IPS-NIHi11 (cell line): ENCODE measurements around the gene LRP1B.

Source experiments
- DNase-seq: peaks from one replicate; pipeline ENCODE4 v3.0.0; 2012; ENCODE audit warnings: mixed read lengths, low spot score

LRP1B gene

DNA sequence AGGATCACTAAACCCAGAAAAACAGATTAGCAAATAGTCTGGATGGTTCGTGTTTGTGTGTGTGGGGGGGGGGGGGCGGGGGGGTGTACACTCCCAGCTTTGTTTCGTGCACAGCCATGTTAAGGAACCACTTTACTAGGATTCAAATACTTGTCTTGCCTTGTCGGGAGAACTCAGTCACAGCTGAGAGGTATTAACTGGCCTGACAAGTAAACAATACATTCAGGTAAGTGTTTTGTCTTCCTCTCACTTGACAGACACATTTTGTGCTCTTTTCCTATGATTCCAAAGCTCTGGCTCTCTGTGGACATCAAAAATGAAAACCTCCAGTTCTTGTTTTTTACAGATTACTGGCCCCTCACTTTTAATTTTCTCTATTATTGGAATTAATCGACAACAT, 173.5 kb downstream of the LRP1B start:
- no peak for DNase-seq

DNA sequence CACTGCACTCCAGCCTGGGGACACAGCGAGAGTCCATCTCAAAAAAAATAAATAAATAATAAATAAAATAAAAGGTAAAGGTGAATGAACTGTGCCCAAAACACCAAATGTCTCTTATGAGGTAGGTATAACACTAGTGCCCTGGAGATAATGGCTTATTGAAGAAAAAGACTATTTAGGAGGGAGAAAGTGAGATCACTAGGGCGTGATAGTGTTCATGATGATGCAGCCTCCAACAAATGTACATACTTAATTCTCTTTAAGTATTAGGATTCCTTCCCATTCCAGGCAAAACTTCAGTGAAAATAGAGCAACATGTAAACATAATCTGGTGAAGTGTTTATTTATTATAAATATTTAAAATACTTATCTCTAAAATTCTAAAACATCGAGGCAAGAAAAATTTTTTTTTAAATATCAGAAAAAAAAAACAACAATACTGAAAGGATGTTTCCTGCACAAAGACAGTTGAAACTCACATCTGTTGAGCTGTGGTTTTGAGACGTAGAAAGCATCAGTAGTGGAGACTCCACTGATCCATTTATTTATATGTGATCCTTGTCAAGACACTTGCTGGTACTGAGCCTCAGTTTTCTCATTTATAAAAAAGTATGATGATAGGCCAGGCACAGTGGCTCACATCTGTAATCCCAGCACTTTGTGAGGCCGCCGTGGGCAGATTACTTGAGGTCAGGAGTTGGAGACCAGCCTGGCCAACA, 183.3 kb downstream of the LRP1B start:
- DNase-seq, result no peak

DNA sequence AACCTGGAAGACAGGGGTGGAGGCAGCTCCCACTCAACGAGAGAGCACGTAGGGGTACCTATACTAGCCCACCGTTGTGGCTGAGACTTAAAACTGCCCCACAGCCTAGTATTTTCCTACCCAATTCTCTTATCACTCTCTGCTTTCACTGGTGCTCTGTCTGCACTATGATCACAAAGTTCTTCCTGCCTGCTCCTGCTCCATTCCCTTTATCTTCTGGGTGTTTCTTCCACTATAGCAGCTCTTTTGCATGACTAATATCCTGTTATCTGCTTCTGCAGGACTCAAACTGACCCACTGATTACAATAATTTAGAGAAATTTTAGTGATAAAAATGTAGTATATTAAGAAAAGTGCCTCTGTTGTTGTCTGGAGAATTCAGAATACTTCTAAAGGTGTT, 184.8 kb downstream of the LRP1B start:
- DNase-seq, result no peak

DNA sequence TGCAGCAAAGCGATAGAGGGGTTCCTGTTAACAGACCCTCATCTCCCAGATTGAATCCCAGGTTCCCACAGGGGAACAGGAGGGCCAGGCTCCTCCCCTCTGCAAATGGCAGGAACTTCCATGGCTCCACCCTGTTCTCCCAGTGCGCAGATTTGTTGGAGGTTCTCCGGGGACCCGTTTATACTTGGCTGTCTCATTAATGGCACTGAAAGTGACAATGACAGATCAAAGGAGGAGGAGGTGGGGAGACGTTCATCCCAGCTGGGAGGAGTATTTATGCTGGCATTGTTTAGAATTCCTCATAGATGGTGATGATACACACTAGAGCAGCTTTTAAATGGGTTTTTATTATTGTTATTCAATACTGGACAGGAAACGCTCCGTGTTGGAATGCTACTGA, 186.9 kb downstream of the LRP1B start:
- no peak for DNase-seq

DNA sequence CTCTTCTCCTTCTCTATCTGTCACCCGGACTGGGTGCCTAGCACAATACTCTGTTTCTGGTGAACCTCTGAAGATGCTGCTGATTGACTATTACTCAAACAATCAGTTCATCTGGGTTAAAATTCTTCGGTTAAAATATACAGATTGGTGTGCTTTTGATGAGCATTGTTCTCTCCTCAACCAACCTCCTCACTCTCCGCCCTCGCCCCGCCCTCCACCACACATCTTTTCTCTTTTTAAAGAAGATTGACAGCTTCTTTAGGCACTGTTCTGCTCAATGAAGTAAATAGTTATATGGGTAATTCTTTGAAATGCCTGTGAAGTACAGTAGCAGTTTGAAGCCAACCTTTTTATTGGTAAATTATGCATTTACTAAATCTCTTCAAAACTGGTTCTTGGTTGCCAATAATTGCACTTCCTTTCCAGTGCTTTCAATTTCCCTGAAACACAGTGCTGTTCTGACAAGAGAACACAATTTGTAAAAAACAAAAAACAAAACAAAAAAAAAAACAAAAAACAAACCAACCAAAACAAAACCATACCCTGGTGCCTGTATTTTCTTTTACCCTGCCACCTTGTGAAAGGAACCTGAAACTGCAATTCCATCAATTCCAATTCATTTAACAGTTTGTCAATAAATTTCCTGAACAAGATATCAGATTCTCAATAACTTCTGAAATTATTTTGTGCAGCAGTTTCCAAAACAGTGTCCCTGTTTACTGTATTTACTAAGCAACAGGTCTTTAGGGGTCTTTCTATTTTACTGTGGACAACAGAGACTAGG, 188.6 kb downstream of the LRP1B start:
- DNase-seq, result no peak

DNA sequence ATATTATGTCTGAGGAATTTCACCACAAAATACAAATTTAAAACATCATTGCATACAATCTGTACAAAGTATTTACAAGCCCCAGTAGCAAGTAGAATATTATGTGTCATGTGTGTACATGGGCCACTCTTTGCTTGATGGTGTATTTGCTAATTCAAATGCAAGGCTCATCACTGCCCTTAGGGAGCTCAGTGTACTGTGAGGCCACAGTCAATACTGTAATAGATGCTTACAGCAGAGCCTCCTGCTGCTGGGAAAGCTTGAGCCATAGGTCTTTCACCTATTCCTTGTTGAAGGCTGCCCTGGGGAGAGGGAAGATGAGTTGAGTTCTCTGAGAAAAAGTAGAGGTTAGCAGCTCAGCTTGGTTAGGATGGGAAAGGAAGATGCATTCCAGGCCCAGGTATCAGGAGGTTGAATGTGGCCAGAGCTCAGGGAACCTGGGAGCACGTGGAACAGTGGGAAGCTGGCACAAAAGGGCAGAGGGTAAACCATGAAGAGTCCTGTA, 189.6 kb downstream of the LRP1B start:
- DNase-seq, result no peak

DNA sequence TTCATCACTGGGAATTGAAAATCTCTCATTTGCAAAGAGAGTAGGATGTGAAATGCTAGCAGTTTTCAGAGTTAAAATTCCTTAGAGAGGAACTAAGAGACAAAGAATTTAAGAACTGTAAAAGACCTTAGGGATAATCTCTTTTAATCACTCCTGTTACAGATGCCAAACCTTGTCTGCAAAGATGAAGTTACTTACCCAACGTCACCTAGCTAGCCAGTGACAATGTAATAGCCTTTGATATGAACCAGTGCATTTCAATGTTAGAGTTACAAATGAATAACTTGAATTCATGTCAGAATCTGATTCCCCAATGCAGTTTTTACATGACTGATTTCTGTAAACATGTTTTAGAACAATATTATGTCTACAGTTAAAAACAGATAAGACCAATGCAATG, 190.1 kb downstream of the LRP1B start:
- DNase-seq, result no peak

DNA sequence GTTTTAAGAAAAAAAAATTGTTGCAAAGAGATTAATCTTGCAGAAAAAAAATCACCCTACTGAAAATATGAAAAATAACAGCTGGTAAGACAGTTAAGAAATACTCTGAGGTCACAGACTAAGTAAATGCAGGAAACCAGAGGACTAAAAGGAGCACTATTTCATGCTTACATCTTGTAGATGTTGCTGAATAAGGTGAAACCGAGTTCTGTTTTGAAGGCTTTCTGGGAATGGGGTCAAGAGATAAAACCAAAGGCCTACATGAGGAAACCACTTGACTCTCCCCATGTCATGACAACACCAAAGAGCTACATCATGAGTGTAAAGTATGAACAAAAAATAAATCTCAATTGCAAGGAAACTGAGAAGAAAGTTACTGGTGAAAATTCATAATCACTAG, 197.6 kb downstream of the LRP1B start:
- DNase-seq, result no peak

DNA sequence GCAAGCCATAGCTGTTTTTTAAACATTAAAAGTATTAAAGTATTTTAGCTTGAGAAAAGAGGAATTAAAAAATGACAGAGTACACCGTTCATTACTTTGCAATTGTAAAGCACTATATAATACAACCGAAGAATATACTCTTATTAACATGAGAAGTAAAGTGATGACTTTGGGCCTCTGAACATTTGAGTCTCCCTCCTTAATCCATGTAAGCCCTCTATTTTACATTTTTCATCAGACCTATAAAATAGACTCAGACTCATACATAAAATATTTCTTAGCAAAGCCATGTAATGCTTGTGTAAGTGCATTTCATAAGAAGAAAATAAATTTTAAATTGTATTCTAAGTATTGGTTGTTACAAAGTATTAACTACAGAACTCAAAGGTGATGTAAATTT, 198.6 kb downstream of the LRP1B start:
- no peak for DNase-seq

DNA sequence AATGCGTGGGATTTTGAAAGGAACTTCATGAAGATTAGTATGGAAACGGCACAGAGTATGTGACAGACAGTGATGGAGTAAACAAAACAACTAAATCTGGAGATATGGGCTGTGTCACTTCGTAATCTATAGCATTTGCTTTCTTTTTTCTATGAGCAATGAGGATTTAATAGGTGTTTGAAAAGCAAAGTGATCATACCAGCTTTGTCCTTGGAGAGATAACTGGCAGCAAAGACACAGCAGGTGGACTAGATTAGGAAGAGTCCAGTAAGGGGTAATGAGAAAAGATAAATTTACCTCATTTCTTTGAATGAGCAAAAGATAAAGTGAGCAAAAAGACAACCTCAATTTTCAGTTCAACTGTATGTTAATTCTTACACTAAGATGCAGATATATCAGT, 199.0 kb downstream of the LRP1B start:
- no peak for DNase-seq

DNA sequence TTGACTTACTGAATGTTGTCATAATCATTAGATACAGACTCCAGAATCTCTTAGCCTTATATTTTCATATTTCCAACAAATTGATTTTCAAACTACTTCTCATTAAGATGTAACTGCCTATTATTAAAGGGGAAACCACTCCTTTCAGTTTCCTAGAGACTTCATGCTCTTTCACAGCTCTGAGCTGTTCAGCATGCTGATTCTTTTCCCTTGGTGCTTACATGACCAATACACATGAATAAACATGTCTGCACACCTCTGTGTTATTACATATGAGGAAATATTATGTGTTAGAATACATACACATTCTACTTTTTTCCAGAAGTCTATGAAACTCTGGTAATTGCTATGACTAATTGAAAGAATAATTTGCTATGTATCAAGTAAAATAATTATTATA, 200.0 kb downstream of the LRP1B start:
- DNase-seq, result no peak

DNA sequence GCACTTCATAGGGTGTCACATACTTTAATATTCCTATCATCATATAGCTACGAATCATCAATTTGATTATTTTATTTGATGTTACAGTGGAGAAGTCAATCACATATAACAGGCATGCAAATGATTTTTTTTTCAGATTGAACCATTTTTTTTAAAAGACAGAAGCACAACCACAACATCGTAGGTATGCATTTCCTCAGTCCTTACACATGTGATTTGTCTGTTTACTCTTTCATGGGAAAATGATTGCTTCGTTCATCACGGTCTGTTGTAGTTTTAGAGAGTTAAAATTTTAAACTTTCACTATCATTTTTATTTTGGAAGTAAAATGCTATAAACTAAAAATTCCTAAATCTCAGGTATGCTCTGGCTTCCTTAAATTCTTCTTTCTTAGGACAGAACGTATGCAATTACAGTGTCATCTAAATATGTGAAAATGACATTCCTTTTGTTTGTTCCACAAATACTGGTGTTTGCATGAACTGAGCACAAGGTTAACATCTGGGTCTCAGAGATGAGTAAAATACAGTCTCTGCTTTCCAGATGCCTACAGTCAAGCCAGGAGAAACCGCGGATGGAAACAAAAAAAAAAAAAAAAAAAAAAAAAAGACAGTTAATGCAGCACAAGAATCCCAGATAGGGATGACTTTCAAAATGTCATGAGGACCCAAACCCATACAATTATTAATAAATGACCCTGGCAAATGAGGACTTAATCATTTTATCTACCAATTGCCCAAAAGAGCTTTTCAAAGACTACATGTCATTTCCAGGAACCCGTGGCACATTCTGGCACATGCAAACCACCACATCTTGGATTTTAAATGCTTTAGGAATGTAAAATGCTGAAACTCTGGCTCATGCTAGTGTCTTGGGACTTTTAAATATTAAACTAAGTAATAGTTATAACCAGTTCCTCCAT, 201.2 kb downstream of the LRP1B start:
- no peak for DNase-seq

DNA sequence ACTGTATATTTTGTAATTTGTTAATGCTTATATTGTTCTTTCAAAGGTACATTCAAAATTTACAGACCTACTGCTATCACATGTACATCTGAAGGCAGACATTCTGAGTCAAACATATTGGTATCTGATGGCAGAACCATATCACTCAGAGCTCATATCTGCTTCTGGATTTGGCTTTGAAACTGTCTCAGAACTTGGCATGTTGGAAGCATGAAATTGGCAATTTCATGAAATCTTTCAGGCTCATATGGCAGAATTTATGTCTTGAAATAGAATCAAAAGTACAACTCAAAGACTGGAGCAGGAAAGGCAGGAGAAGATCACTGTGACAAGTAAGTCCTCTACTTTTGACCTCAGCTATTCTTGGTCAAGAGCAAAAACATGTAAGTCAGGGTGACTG, 202.3 kb downstream of the LRP1B start:
- DNase-seq, result no peak

DNA sequence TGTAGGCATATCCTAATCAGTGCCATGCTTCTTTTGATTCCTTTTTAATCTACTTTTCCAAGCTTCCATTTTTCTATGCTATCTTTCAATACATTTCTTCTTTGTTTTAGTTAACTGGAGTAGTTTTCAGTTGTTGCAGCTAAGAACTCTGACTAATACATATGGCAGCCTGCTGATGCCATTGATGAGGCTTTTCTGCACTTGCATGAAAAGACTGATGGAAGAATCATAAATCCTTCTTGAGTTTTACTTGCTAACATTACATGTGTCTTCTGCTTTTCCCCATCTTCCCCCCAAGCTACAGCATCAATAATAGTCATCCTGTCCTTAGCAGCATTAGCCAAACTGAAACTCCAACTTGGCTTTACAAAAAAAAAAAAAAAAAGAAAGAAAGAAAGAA, 203.3 kb downstream of the LRP1B start:
- no peak for DNase-seq

DNA sequence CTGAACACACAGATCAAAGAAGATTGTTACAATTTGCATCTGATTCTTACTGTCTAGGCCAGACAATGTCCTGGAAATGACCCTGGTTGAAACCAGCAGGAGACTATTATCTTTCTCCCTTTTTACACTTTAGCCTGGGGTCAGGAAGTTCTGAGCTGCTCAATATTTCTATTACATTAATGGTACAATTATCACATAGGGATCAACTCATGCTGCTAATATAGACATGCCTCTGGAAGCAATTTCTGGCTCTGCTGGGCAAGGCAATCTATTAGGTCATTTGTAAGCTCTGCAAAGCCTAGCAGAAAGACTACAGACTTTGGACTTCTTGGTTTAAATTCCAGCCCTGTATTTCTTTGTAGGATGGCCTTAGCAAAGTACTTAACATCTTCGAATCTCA, 205.3 kb downstream of the LRP1B start:
- no peak for DNase-seq

DNA sequence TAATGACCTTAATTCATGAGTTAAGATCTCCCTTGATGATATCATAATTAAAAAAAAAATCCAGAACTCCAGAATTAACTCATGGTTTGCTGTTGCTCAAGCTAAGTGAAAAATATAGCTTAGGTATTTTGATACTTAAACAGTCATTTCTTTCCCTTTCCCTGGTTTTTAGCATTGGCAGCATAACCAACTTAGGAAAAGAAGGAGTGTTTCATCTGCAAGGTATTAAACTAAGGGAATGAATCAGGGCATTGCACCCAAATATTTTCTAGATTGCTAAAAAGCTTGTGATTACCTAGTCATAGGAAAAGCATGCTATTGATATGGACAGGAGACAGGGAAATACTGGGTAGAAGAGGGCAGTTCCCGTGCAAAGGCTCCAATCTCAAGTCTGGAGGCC, 207.2 kb downstream of the LRP1B start:
- DNase-seq, result no peak

DNA sequence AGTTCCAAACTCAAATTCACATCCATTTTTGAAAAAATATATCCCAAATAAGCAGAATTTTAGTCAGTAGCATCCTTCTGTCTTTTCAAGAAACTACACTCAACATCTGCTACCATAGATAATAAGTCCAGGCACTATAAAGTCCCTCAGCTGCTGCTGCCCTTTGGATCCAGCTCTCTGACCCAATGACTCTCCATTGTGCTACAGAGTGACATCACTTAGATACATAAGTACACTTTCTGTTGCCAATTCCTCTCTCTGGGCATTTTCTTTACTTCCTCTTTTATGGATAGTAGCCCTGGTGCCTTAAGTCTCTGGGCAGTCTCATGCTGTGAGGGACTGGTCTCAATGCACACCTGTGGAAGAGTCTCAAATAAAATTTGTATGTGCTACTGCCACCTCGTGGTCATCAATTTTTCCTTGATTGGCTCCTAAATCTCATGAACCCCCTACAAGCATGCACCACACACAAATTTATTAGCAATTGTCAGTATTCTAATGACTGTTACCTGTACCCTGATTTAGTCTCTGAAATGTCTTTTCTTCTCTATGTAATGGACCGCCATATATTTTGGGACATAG, 219.2 kb downstream of the LRP1B start:
- DNase-seq, result peak; percentile 23

DNA sequence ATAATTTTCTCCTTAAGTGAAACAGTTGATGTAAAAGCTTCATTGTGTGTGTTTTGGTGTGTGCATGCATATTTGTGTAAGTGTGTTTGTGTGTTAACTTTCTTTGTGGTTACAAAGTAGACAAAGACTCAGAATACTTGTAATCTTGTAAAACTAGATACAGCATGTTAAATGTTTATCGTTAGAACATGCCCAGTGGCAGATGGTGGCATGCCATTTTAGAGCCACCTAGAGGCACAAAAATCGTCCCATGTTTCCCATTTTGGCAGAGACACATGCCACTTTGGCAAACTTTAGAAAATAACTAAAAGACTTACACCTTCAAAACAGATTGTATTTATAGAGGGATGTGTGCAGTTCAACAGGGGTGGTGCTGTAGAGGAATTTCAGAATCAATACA, 224.1 kb downstream of the LRP1B start:
- DNase-seq, result no peak

DNA sequence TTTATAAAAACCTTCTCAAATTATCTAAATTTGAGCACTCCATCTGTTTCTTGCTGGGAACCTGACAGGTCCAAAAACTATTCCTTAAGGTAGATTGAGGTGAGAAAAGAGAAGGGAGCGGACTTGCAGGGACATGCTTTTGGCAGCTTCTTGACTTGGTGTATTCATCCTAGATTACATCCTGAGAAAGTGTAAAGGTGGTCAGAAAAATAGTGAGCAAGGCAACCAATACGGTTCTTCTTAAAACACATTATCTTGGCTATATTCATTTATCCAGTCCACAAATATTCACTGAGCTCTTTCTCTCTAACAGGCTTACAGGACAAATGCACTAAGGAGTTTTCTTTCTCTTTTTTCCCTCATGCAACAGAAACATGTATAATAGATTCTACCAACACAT, 230.0 kb downstream of the LRP1B start:
- no peak for DNase-seq

DNA sequence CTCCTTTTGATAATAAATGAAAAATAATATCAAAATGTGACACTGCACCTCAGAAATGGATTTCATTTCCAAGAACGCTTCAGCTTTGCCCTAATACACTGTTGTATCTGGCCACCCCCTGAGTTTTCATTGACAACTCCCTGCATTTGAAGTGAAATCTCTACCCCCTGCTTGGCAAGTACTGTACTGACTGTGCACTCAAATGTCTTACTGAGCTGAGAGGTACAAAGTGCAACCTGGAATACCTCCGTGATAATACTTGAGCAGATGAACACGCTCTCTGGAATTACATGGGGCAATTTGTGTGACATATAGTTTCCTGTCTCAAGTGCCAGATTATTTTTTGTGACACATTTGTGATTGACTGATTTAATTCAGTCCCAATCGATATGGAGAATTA, 231.1 kb downstream of the LRP1B start:
- no peak for DNase-seq

DNA sequence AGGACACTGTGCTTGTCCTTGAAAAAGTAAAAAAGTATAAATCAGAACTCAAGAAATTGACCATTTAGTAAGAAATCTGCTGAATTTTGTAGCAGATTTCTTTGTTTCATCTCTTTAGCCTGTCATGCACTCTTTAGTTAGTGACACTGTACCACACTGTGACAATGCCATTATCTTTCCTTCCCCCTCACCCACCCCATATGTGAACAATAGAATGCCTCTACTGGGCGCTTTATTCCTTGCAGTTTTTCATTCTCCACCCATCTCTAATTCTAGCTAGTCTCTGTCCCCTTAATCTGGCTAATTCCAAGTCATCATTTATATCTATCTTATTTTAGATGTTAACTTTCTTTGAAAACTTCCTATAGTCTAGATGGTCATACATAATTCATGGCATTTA, 241.0 kb downstream of the LRP1B start:
- DNase-seq, result no peak

DNA sequence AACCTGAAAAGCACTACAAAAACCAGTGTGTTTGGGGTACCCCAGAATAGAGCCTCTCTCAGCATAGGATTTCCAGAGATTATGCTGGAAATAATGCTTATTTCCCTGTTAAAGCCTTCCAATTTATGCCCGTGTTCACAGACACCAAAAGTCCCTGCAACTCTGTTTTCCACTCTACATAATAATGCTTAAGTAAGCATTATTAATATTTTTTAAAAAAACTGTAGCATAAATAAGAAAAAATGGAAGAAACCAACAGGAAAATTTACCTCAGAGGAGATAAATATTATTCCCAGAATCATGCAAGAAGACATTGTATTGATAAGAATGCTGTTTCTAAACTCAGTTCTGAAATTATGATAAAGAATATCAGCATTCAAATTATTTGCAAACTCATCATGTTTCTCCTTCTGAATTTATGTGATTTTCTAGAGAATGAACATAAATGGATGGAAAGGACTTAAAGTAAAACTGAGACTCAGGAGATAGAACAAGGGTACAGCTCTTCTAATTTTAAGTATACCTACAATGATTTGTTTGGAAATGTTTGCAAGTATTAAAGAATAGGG, 241.7 kb downstream of the LRP1B start:
- no peak for DNase-seq
